ENCODE results near the gene YPEL1. TPM values are rescaled to one million over a fixed set of nuclear protein-coding genes. Genes with fewer than 3 reads are reported as not detected.
"Not testable (repeated sequence)": the region's sequence is repeated elsewhere in the genome, so short reads cannot be mapped to it uniquely, and the experiment has no call there.

The YPEL1 gene
- total RNA-seq, 2 experiments from 2014 or later = 7.2 to 21.6 TPM

GRCh38 chr22:21761994-21762680 lies 26.5 kb upstream of the YPEL1 start:
- Mint-ChIP-seq H3K36me3 (peaks cover 68% of the 10 kb centered on the region), H3K4me1 (peaks cover 78% of the 10 kb centered on the region), H3K9me3 (ENCODE audit: low read depth) (no peaks in the 10 kb centered on the region), H3K4me3 (peak overlapping the region; percentile 51), H3K27me3 (no peaks in the 10 kb centered on the region), H3K27ac (peak overlapping the region; percentile 89)
- CTCF ChIA-PET = interaction anchor here (1.1 to 1.7 kb wide), 8 partner anchors 10 to 180 kb away, joined by 3 to 9 read pairs (median 4); partner anchors contain the start of gene YPEL1
- ATAC-seq = no peak
- no peak for DNase-seq

- CTCF ChIA-PET = interaction anchor here (0.5 to 1.5 kb wide), 7 partner anchors 10 to 192 kb away, joined by 3 to 5 read pairs (median 3); partner anchors contain the start of genes PPM1F and YPEL1
- H3K27ac Mint-ChIP-seq = peak overlapping the region; percentile 61
- no peak overlapping the region for H3K4me3 Mint-ChIP-seq
- DNase-seq = peak; percentile 84
- H3K36me3 Mint-ChIP-seq = peaks cover 61% of the 10 kb centered on the region
- peak; percentile 67 for ATAC-seq
- H3K9me3 Mint-ChIP-seq (ENCODE audit: low read depth) = no peaks in the 10 kb centered on the region
- peaks cover 68% of the 10 kb centered on the region for H3K4me1 Mint-ChIP-seq
- H3K27me3 Mint-ChIP-seq = no peaks in the 10 kb centered on the region
Observed at GRCh38 chr22:21761086-21761485, 25.5 kb upstream of the YPEL1 start.

- no peaks in the 10 kb centered on the region for H3K27me3 Mint-ChIP-seq
- ATAC-seq (no peak), DNase-seq (no peak)
- H3K9me3 Mint-ChIP-seq (ENCODE audit: low read depth) = no peaks in the 10 kb centered on the region
- peak overlapping the region; percentile 61 for H3K27ac Mint-ChIP-seq
- H3K4me3 Mint-ChIP-seq = peak overlapping the region; percentile 11
- H3K4me1 Mint-ChIP-seq = peaks cover 65% of the 10 kb centered on the region
- CTCF ChIA-PET = interaction anchor here (0.5 to 1.5 kb wide), 4 partner anchors 10 to 192 kb away, joined by 3 to 5 read pairs (median 4); partner anchors contain the start of genes PPM1F and YPEL1
- H3K36me3 Mint-ChIP-seq = peaks cover 58% of the 10 kb centered on the region
Observed at GRCh38 chr22:21760640-21761039, 25.0 kb upstream of the YPEL1 start.

GRCh38 chr22:21759646-21760376 lies 24.2 kb upstream of the YPEL1 start:
- Mint-ChIP-seq H3K4me1 (peaks cover 57% of the 10 kb centered on the region), H3K4me3 (no peak overlapping the region), H3K9me3 (ENCODE audit: low read depth) (no peaks in the 10 kb centered on the region), H3K27me3 (no peaks in the 10 kb centered on the region), H3K36me3 (peaks cover 51% of the 10 kb centered on the region), H3K27ac (no peak overlapping the region)
- CTCF ChIA-PET = interaction anchor here (1.1 kb wide), 1 partner anchor 193 kb away, joined by 5 read pairs; the partner anchor contains the start of gene PPM1F
- DNase-seq = no peak
- ATAC-seq = no peak

GRCh38 chr22:21759093-21759492 lies 23.5 kb upstream of the YPEL1 start:
- ATAC-seq = no peak
- CTCF ChIA-PET = interaction anchor here (0.6 kb wide), 1 partner anchor 9 kb away, joined by 3 read pairs; no protein-coding TSS in a partner anchor
- Mint-ChIP-seq H3K36me3 (peaks cover 45% of the 10 kb centered on the region), H3K27me3 (no peaks in the 10 kb centered on the region), H3K4me3 (no peak overlapping the region), H3K4me1 (peaks cover 50% of the 10 kb centered on the region), H3K9me3 (ENCODE audit: low read depth) (no peaks in the 10 kb centered on the region), H3K27ac (no peak overlapping the region)
- no peak for DNase-seq

- ATAC-seq (no peak), DNase-seq (no peak)
- Mint-ChIP-seq H3K36me3 (peaks cover 38% of the 10 kb centered on the region), H3K4me1 (peaks cover 42% of the 10 kb centered on the region), H3K9me3 (ENCODE audit: low read depth) (no peaks in the 10 kb centered on the region), H3K27ac (no peak overlapping the region), H3K27me3 (no peaks in the 10 kb centered on the region), H3K4me3 (no peak overlapping the region)
- CTCF ChIA-PET = interaction anchor here (0.6 kb wide), 1 partner anchor 10 kb away, joined by 3 read pairs; no protein-coding TSS in a partner anchor
Observed at GRCh38 chr22:21758091-21758864, 22.7 kb upstream of the YPEL1 start.

- Mint-ChIP-seq H3K27ac (no peak overlapping the region), H3K36me3 (peaks cover 28% of the 10 kb centered on the region), H3K9me3 (ENCODE audit: low read depth) (no peaks in the 10 kb centered on the region), H3K27me3 (no peaks in the 10 kb centered on the region), H3K4me1 (peaks cover 23% of the 10 kb centered on the region), H3K4me3 (no peak overlapping the region)
- CTCF ChIA-PET = no interaction called here
- ATAC-seq (no peak), DNase-seq (no peak)
Observed at GRCh38 chr22:21755851-21756284, 20.3 kb upstream of the YPEL1 start.

GRCh38 chr22:21754523-21754922 lies 18.9 kb upstream of the YPEL1 start:
- ATAC-seq (no peak), DNase-seq (no peak)
- H3K36me3 Mint-ChIP-seq = peaks cover 21% of the 10 kb centered on the region
- H3K4me1 Mint-ChIP-seq = peaks cover 11% of the 10 kb centered on the region
- H3K4me3 Mint-ChIP-seq = no peak overlapping the region
- CTCF ChIA-PET = interaction anchor here (1.4 kb wide), 1 partner anchor 184 kb away, joined by 3 read pairs; no protein-coding TSS in a partner anchor
- no peak overlapping the region for H3K27ac Mint-ChIP-seq
- no peaks in the 10 kb centered on the region for H3K27me3 Mint-ChIP-seq
- no peaks in the 10 kb centered on the region for H3K9me3 Mint-ChIP-seq (ENCODE audit: low read depth)

- H3K9me3 Mint-ChIP-seq (ENCODE audit: low read depth) = no peaks in the 10 kb centered on the region
- H3K36me3 Mint-ChIP-seq = peaks cover 17% of the 10 kb centered on the region
- no peaks in the 10 kb centered on the region for H3K27me3 Mint-ChIP-seq
- peaks cover 10% of the 10 kb centered on the region for H3K4me1 Mint-ChIP-seq
- no peak overlapping the region for H3K4me3 Mint-ChIP-seq
- CTCF ChIA-PET = interaction anchor here (1.4 kb wide), 1 partner anchor 185 kb away, joined by 3 read pairs; no protein-coding TSS in a partner anchor
- no peak for ATAC-seq
- H3K27ac Mint-ChIP-seq = no peak overlapping the region
- no peak for DNase-seq
Observed at GRCh38 chr22:21753374-21754111, 17.9 kb upstream of the YPEL1 start.

- no peaks in the 10 kb centered on the region for H3K9me3 Mint-ChIP-seq (ENCODE audit: low read depth)
- H3K27me3 Mint-ChIP-seq = no peaks in the 10 kb centered on the region
- DNase-seq = no peak
- CTCF ChIA-PET = no interaction called here
- peaks cover 8% of the 10 kb centered on the region for H3K4me1 Mint-ChIP-seq
- no peak overlapping the region for H3K4me3 Mint-ChIP-seq
- H3K27ac Mint-ChIP-seq = no peak overlapping the region
- H3K36me3 Mint-ChIP-seq = peaks cover 8% of the 10 kb centered on the region
- no peak for ATAC-seq
Observed at GRCh38 chr22:21752276-21752675, 16.7 kb upstream of the YPEL1 start.

GRCh38 chr22:21745948-21746347 lies 10.4 kb upstream of the YPEL1 start:
- H3K4me3 Mint-ChIP-seq = no peak overlapping the region
- H3K27me3 Mint-ChIP-seq = peaks cover 3% of the 10 kb centered on the region
- no peaks in the 10 kb centered on the region for H3K36me3 Mint-ChIP-seq
- H3K4me1 Mint-ChIP-seq = no peaks in the 10 kb centered on the region
- no peak for ATAC-seq
- CTCF ChIA-PET = interaction anchor here (0.7 kb wide), 1 partner anchor 379 kb away, joined by 3 read pairs; no protein-coding TSS in a partner anchor
- H3K9me3 Mint-ChIP-seq (ENCODE audit: low read depth) = no peaks in the 10 kb centered on the region
- no peak for DNase-seq
- no peak overlapping the region for H3K27ac Mint-ChIP-seq

- not testable (repeated sequence) for H3K9me3 Mint-ChIP-seq (ENCODE audit: low read depth); H3K36me3 Mint-ChIP-seq; ATAC-seq; H3K27me3 Mint-ChIP-seq; DNase-seq; H3K4me3 Mint-ChIP-seq; H3K27ac Mint-ChIP-seq; H3K4me1 Mint-ChIP-seq
- CTCF ChIA-PET = interaction anchor here (1.5 kb wide), 1 partner anchor 23 kb away, joined by 7 read pairs; no protein-coding TSS in a partner anchor
Observed at GRCh38 chr22:21744917-21745316, 9.3 kb upstream of the YPEL1 start.

Data from activated CD8-positive, alpha-beta memory T cell treated with anti-CD3 and anti-CD28 coated beads, Interleukin-2, amount 10 ng/mL, durations not matched to agents 7 days and 5 days (primary cell).